GM19463 (cell line): ENCODE results near the gene MEGF8.

Source experiments
- ATAC-seq: cut with Tn5 transposase; IDR thresholded peaks from one replicate; pipeline ENCODE4 v1.9.1; 2021; ENCODE audit warnings: mild to moderate bottlenecking, moderate library complexity; ENCODE audit not compliant: unreplicated experiment

Gene MEGF8, protein sequence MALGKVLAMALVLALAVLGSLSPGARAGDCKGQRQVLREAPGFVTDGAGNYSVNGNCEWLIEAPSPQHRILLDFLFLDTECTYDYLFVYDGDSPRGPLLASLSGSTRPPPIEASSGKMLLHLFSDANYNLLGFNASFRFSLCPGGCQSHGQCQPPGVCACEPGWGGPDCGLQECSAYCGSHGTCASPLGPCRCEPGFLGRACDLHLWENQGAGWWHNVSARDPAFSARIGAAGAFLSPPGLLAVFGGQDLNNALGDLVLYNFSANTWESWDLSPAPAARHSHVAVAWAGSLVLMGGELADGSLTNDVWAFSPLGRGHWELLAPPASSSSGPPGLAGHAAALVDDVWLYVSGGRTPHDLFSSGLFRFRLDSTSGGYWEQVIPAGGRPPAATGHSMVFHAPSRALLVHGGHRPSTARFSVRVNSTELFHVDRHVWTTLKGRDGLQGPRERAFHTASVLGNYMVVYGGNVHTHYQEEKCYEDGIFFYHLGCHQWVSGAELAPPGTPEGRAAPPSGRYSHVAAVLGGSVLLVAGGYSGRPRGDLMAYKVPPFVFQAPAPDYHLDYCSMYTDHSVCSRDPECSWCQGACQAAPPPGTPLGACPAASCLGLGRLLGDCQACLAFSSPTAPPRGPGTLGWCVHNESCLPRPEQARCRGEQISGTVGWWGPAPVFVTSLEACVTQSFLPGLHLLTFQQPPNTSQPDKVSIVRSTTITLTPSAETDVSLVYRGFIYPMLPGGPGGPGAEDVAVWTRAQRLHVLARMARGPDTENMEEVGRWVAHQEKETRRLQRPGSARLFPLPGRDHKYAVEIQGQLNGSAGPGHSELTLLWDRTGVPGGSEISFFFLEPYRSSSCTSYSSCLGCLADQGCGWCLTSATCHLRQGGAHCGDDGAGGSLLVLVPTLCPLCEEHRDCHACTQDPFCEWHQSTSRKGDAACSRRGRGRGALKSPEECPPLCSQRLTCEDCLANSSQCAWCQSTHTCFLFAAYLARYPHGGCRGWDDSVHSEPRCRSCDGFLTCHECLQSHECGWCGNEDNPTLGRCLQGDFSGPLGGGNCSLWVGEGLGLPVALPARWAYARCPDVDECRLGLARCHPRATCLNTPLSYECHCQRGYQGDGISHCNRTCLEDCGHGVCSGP (N-terminal part only)

DNA sequence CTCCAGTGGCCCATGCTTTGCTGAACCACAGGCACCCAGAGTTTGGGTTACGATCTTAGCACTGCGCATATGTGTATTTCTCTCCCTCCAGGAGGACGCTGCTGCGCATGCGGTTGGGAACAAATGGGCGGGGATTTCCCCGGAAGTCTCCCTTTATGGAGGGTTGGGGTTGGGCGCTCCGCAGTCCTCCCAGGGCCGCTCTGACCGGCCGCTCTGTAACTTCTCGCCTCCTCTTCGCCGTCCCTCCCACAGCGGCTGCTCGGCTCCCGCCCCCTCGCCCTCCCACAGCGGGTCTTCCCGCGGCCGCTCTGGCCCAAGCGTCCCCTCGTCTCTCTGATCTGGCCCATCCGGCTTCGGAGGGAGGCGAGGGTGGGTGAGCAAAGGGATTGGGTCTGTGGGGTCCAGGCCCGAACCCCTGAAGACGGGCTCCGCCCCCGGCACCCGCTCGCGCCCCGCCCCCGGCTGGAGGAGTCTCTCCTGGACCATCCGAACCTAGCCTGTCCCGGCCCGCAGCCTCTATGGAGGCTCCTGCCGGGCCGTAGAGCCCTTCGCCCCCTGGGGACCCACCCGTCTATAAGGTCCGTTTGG lies at the start of gene MEGF8:
Gene MEGF8, plus strand, starts transcription at position 328 of the 588 bp plus-strand sequence. CDS start 609 bp downstream, outside the sequence.
- ATAC-seq: peak; percentile 93

DNA sequence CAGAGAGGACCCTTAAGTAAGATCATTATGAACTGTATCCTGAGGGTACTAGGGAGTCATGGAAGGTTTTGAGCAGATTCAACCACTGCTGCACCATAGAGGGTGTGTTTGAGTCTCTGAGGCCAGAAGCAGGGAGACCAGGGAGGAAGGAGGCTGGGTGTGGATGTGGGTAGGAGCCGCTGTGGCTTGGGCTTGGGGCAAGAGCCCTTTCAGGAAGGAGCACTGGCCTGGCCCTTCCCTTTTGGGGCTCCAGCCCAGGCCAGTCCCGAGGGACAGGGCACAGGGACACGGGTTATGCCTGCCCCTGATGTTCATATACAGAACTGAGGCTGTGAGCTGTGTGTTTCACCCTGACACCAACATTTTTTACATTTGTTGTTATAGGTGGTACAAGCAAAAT lies 49.2 kb upstream of the MEGF8 start:
- ATAC-seq: no peak

DNA sequence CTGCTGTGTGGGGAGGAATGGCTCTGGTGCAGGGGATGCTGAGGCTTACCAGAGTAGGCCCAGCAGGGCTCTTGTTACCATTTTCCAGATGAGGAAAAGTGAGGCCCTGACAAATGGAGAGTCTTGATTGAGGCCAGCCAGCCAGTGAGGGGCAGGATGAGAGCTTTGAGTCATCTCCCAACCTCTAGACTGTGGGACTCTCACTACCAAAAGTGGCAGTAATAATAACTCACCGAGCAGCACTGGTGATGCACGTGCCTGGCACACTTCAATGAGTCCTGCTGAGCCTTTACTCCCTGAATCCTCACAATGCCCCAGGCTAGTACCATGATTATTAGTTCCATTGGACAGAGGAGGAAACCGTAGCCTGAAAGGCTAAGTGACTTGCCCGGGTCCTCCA lies 48.6 kb upstream of the MEGF8 start:
- no peak for ATAC-seq

DNA sequence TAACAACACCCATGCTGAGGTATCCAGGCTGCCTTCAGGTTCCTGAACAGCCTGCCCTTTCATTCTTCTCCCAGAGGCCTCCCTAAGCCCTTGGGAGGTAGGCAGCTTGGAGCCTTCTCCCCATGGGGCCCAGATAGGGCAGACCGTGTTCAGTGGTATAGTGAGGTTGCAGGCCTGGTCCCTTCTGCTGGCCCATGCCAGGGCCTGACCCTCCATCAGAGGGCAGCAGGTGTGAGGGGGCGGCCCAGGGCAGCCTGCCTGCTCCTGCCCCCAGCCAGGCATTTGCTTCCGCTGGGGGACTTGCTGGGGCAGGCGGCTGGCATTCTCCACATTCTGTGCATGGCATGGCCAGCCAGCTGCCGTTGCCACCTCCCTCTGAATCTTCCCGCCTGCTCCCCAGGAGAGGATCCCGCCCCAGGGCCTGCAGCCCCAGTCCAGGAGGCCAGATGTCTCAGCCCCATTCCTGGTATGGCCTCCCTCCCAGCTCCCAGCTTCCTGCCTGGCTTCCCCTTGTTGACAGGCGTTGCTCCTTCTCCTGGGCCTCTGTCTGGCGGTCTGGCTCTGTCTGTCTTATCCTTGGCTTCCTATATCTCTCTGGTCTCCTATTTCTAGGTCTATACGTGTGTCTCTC lies 47.5 kb upstream of the MEGF8 start:
- ATAC-seq: no peak

DNA sequence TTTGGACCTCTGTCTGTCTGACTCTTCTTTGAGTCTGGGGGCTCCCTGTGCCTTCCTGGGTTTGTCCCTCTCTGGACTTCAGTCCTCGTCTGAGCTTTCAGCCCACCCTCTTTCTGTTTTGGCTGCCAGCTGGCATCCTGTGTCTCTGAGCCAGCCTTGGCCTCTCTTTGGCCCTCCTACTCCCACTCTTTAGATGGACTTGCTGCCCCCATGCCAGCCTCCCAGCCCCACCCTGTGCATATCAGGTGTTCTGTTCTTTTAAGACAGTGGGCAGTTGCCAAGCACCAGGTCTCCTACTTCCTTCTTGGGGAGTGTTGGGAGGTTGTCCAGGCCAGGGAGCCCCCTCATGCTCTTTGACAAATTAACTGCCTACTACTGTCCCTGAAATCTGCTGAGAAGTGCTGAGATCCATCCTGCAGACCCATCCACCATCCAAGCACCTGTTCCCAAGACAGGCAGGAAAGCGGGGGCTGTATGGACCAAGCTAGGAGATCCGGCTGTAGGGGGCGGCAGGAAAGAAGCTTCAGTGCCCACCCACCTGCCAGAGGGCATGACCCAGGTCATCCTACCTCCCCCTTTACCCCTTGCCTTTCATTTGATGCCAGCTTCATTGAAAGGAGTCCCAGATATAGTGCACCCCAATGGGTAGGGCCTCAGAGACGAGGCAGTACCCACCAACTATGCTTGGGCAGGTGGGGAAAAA lies 46.8 kb upstream of the MEGF8 start:
- ATAC-seq: no peak

DNA sequence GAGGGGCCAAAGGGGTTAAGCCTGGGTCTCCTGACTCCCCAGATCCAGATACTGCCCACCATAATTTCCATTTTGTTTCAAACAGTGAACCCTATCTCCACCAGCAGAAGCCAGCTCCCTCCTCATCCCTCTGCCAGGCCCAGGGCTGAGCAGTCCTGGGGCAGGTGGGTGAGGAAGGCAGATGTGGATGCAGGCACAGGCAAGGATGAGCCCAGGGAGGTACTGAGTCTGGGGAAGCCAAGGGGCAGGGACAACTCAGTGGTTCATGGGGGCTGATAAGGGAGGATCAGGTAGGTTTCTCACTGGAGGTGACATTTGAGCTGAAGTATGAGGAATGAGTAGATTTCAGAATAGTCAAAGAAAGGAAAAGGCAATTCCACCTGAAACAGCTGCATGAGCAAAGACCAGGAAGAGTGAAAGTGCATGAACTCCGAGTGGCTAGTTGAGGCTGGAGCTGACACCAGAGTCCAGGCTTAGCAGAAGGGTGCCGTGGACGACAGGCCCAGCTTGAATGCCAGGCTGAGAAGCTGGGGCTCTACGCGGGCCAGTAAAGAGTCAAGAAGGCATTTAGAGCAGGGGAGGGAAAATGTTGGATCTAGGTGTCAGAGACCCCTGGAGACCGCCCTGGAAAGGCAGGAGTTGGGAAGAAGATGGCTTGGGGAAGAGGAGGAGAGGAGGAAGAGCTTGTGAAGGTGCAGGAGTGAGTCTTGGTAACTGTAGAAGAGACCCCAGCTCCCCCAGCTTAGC lies 46.1 kb upstream of the MEGF8 start:
- ATAC-seq: no peak

DNA sequence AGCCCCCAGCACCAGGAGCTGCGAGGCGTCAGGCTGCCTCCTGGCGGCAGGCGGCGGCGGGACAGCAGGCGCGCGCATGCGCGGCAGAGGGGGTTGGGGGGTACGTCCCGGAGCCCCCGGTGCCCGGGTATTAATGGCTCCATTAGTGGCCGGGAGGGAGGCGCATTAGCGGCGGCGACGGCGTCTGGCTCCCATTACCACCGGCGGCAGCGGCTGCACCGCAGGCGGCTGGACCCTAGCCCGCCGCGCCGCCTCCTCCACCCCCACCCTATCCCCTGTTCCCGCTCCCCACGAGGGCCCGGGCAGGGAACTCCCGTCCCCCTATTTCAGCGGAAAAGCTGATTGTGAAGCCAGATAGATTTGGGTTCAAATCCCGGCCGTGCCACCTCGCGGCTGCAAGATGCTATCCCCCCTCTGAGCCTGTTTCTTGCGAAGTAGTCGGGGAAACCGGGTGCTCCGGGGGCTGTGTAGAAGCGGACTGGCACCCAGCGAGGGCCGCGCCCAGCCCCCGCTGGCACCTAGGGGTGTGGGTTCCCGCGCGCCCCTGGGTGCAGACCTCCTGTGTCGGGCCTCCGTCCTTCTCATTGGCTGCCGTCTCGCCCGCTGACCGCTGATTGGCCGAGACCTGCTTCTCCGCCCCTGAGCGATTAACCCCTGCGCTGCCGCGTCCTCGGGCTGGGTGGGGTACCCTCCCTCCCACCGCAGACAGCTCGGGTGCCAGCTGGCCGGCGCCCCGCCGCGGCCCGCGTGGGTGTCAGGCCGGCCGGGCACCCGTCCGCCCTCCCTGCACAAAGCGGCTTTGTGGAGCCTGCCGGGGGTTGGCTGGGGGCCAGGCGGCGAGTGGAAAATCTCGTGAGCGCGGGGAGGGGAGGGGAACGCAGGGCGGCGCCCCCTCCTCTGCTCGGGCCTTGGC lies 45.3 kb upstream of the MEGF8 start:
- peak; percentile 46 for ATAC-seq

DNA sequence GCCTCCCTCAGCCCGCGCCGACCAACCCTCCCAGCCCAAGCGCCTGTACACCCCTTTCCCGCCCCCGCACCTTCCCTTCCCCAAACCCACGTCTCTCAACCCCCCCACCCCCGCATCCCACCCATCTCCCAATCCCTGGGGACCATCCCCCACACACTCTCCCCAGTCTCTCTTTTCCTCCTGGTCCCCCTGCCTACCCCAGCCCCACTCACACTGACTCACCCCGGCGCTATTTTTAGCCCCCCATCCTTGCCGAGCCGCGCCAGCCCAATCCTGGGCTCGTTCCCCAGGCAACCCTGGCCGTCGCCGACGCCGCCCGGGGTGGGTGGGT lies 44.7 kb upstream of the MEGF8 start:
- ATAC-seq: no peak

DNA sequence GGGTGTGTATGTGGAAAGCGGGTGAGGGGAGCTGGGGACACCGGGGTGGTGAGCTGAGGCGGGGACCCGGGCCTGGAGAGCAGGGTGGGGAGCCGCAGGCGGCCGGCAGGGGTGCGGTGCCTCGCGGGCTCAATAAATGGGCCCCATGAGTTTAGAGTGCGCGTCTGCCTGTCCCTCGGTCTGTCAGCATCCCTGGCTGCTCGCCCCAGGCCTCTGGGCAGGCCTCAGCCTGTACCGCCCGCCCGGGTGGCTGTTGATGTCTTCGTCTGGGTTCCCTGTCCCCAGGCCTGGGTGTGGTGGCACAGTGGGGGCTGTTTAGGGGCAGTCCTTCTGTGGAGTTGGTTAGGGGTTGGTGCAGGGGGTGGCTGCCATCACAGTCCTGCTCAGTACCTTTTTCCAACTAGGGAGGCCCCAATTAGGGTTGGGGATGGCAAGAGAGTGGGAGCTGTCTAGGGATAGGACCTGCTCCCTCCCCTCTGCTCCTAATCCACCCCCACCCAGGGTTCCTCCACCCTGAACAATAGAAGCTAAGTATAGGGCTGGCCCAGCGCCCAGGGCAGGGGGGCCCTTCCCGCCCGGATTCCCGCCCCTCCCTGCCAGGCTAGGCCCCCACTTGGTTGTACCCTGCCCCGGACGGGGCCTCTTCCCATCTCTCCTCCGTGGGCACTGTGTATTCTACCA lies 44.1 kb upstream of the MEGF8 start:
- no peak for ATAC-seq

DNA sequence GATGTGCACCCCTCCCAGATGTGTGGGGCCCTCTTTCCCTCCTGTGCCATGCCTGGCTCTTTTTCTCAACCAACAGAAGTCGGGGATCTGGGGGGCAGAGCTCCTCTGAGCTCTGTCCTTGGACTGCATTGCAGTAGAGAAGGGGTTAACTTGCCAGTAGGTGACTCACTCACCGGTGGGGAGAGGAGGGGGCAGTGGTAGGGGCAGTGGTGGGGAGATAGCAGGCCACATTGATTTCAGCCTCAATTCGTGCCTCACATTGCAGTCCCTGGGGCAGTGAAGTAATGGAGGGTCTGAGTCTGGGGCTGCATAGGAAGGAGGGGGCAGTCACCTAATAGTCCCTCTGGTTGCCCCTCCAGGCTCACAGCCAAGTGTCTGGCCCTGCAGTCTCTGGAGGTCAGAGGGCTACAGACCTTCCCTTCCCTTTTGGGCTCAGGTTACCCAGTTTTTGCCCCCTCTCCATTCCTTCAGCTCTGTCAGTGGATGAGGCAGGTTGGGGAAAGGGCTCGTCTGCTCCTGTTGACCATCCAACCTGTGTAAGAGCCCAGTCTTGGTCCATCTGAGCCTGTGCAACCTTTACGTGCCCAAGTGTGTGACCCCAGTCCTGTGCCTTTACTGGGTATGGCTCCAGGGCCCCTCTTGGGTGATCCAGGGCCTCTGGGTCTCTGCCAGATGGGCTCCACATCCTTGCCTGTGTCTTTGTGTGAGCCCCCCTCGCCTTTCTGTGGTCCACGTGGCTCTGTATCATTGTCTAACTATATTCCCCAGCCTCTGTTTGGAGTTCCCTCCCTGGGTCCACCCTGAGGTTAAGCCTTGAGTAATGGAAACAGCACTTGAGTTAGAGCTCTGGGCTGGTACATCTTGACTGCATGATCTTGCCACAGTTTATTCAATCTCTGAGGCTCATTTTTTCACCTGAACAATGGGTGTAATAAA lies 43.3 kb upstream of the MEGF8 start:
- ATAC-seq: no peak

DNA sequence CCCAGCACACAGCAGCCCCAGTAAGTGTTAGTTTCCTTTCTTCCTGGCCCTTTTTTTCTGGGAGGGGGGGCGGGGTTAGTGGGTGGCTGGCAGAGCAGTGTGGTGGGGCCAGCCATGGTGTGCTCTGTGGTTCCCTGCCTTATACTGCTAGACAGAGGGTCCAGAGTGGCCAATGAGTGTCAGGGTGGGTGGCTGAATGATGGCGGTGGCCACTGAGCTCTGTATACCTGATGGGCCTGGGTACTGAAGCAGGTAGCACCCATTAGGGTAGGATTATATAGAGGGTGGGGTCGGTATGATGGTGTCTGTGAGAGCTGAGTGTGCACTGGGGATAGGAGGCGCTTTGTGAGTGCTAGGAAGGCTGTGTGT lies 42.6 kb upstream of the MEGF8 start:
- ATAC-seq: no peak

DNA sequence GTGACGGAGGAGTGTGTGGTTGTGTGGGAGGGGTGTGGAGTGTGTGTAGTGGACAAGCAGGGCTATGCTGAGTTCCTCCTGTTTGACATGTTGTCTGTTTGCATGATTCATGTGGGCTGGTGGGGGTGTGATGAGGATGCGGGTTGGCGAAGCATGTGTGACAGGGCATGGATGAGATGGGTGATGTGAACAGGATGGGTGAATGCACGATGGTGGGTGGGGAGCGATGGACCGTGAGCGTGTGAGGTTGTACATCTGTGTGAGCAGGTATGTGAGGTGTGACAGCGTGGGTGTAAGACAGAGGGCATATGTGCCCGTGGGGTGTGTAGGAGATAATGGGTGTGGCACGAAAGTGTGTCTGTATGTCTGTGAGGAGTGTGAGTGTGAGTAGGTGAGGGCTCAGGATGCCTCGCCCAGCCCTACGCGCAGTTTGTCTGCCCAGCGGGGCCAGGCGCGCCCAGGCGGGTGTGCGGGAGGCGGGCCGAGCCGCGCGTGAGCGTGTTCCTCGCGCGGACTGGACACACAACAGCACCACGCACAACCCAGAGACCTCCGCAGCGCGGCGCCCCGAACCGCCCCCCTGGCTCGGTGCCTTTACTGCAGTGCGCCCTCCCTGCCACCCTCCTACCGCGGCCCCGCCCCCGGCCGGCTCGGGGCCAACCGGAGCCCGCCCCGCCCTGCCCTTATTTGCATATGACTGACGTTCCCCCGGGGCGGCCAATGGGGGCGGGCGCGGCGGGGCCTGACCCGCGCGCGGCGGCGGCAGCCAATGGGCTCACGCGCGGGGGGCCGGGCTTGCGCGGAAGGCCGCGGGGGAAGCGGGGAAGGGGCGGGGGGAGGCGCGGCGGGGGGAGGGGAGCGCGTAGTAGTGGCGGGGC lies 42.0 kb upstream of the MEGF8 start:
- ATAC-seq: peak; percentile 42

DNA sequence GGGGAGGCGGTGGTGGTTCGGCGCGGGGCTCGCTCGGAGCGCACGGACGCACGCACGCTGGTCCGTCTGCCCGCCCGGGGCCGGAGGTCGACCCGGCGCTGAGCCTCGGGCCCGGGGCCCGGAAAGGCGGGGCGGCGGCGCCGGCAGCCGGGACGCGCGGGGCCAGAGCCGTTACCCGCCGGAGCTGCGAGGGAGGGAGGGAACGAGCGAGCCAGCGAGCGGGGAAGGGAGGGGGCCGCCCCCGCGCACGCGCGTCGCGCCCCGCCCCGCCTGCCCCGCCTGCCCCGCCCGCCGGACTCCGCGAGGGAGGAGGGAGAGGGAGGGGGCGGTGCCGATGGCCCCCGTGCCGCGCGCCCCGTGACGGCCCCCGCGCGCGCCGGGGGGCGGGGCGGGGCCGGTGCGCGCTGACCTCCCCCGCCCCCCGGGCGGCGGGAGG lies 41.4 kb upstream of the MEGF8 start:
- ATAC-seq: peak; percentile 18

DNA sequence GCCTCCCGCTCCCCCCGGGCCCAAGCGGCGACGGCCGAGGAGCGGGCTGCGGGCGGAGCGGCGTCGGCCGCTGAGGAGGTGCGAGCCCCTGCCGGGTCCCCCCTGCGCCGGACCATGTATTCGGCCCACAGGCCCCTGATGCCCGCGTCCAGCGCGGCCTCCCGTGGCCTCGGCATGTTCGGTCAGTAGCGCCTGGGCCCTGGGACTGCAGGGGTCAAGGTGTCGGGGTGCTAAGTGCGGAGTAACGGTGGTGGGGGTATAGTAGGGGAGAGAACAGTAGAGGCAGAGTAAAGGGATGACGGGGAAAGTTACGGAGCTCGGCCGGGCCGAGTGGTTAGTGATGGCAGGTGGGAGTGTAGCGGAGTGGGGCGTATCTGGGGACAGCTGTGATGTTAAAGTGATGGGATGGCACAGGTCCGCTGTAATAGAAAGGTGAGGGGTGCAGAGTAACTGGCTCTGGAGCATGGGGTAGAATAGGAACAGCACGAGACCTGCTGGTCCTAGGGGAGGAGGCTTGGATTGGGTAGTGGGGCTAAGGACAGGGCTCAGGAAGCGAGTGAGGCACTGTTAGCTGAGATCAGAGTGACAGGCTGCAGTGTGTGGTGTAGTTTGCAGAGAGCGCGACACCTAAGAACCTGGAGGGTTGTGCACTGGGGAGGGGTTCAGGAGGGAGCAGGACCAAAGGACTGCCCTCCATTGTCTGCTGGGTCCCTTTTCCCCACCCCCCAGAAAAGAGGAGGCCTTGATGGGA lies 40.7 kb upstream of the MEGF8 start:
- ATAC-seq: no peak

DNA sequence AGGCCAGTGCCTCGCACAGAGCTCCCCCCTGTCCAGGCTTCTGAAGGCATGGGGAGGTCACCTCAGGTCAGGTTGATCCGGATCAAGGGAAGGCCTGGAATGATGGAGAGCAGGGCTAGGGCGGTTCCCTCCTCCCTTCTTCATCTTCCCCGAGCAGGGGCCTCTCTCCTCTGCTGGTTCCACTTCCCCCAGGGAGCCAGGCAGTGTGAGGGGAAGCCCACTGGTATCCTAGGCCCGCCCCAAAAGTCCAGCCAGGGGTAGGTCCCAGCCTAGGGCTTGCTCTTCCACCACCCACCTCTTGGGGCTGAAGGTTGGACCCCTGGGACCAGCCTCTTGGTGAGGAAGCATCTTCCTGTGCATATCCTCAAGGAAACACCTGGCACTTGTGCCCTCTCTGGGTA lies 39.9 kb upstream of the MEGF8 start:
- ATAC-seq: no peak
